ENCODE measurements around the gene OR51B5.
"Not testable (repeated sequence)": the region's sequence is repeated elsewhere in the genome, so short reads cannot be mapped to it uniquely, and the experiment has no call there.

Gene OR51B5

GRCh38 chr11:5362017-5362625 is 18.8 kb upstream of the OR51B5 start:
- Mint-ChIP-seq H3K4me3 (no peak overlapping the region), H3K36me3 (ENCODE audit: insufficient read depth) (peaks cover 2% of the 10 kb centered on the region), H3K27ac (ENCODE audit: low read depth) (no peak overlapping the region), H3K4me1 (no peaks in the 10 kb centered on the region), H3K9me3 (peaks cover 6% of the 10 kb centered on the region), H3K27me3 (peaks cover 14% of the 10 kb centered on the region)
- DNase-seq (ENCODE audit: low spot score in 2 of 2) = no peak
- no peak for ATAC-seq (replicated peaks; ENCODE audit: extremely low read depth, poor library complexity, severe bottlenecking)

GRCh38 chr11:5356031-5356430 is 12.7 kb upstream of the OR51B5 start:
- not testable (repeated sequence) for ATAC-seq (replicated peaks; ENCODE audit: extremely low read depth, poor library complexity, severe bottlenecking); H3K27ac Mint-ChIP-seq (ENCODE audit: low read depth); H3K4me1 Mint-ChIP-seq; H3K4me3 Mint-ChIP-seq; DNase-seq (ENCODE audit: low spot score in 2 of 2); H3K9me3 Mint-ChIP-seq; H3K27me3 Mint-ChIP-seq; H3K36me3 Mint-ChIP-seq (ENCODE audit: insufficient read depth)

GRCh38 chr11:5351208-5351607 is 7.9 kb upstream of the OR51B5 start, which contains the start of gene OR51B6:
OR51B6 (plus strand) TSS chr11:5351508; CDS start chr11:5351508, 0 bp downstream.
- H3K36me3 Mint-ChIP-seq (ENCODE audit: insufficient read depth) = no peaks in the 10 kb centered on the region
- no peak within 1 kb of the TSS for H3K27ac Mint-ChIP-seq (ENCODE audit: low read depth)
- no peak within 1 kb of the TSS for H3K4me3 Mint-ChIP-seq
- peaks cover 9% of the 10 kb centered on the region for H3K9me3 Mint-ChIP-seq
- H3K27me3 Mint-ChIP-seq = peaks cover 8% of the 10 kb centered on the region
- DNase-seq (ENCODE audit: low spot score in 2 of 2) (no peak), ATAC-seq (replicated peaks; ENCODE audit: extremely low read depth, poor library complexity, severe bottlenecking) (no peak)
- no peaks in the 10 kb centered on the region for H3K4me1 Mint-ChIP-seq

- H3K9me3 Mint-ChIP-seq = peaks cover 9% of the 10 kb centered on the region
- peaks cover 3% of the 10 kb centered on the region for H3K27me3 Mint-ChIP-seq
- H3K27ac Mint-ChIP-seq (ENCODE audit: low read depth) = no peak overlapping the region
- DNase-seq (ENCODE audit: low spot score in 2 of 2) = no peak
- ATAC-seq (replicated peaks; ENCODE audit: extremely low read depth, poor library complexity, severe bottlenecking) = no peak
- H3K36me3 Mint-ChIP-seq (ENCODE audit: insufficient read depth) = no peaks in the 10 kb centered on the region
- H3K4me1 Mint-ChIP-seq = no peaks in the 10 kb centered on the region
- no peak overlapping the region for H3K4me3 Mint-ChIP-seq
Measured at GRCh38 chr11:5349550-5349949, 6.2 kb upstream of the OR51B5 start.

- Mint-ChIP-seq H3K27me3 (no peaks in the 10 kb centered on the region), H3K4me3 (no peak overlapping the region), H3K27ac (ENCODE audit: low read depth) (no peak overlapping the region), H3K9me3 (peaks cover 9% of the 10 kb centered on the region), H3K36me3 (ENCODE audit: insufficient read depth) (no peaks in the 10 kb centered on the region), H3K4me1 (no peaks in the 10 kb centered on the region)
- DNase-seq (ENCODE audit: low spot score in 2 of 2) (no peak), ATAC-seq (replicated peaks; ENCODE audit: extremely low read depth, poor library complexity, severe bottlenecking) (no peak)
Measured at GRCh38 chr11:5348551-5349194, 5.3 kb upstream of the OR51B5 start.

- Mint-ChIP-seq H3K4me3 (no peak overlapping the region), H3K4me1 (no peaks in the 10 kb centered on the region), H3K36me3 (ENCODE audit: insufficient read depth) (no peaks in the 10 kb centered on the region), H3K9me3 (no peaks in the 10 kb centered on the region), H3K27ac (ENCODE audit: low read depth) (no peak overlapping the region), H3K27me3 (no peaks in the 10 kb centered on the region)
- ATAC-seq (replicated peaks; ENCODE audit: extremely low read depth, poor library complexity, severe bottlenecking) (no peak), DNase-seq (ENCODE audit: low spot score in 2 of 2) (no peak)
Measured at GRCh38 chr11:5345831-5346230, 2.5 kb upstream of the OR51B5 start.

- Mint-ChIP-seq H3K27ac (ENCODE audit: low read depth) (no peak overlapping the region), H3K4me1 (no peaks in the 10 kb centered on the region), H3K27me3 (no peaks in the 10 kb centered on the region), H3K4me3 (no peak overlapping the region), H3K36me3 (ENCODE audit: insufficient read depth) (no peaks in the 10 kb centered on the region), H3K9me3 (no peaks in the 10 kb centered on the region)
- DNase-seq (ENCODE audit: low spot score in 2 of 2) (no peak), ATAC-seq (replicated peaks; ENCODE audit: extremely low read depth, poor library complexity, severe bottlenecking) (no peak)
Measured at GRCh38 chr11:5339771-5340322, 3.5 kb downstream of the OR51B5 start.

GRCh38 chr11:5337253-5337652 is 6.1 kb downstream of the OR51B5 start:
- not testable (repeated sequence) for ATAC-seq (replicated peaks; ENCODE audit: extremely low read depth, poor library complexity, severe bottlenecking); H3K4me3 Mint-ChIP-seq; H3K4me1 Mint-ChIP-seq; H3K36me3 Mint-ChIP-seq (ENCODE audit: insufficient read depth); H3K27me3 Mint-ChIP-seq; H3K9me3 Mint-ChIP-seq; DNase-seq (ENCODE audit: low spot score in 2 of 2); H3K27ac Mint-ChIP-seq (ENCODE audit: low read depth)

- Mint-ChIP-seq H3K27me3 (no peaks in the 10 kb centered on the region), H3K27ac (ENCODE audit: low read depth) (no peak overlapping the region), H3K36me3 (ENCODE audit: insufficient read depth) (no peaks in the 10 kb centered on the region), H3K4me3 (no peak overlapping the region), H3K4me1 (no peaks in the 10 kb centered on the region), H3K9me3 (no peaks in the 10 kb centered on the region)
- DNase-seq (ENCODE audit: low spot score in 2 of 2) = no peak
- no peak for ATAC-seq (replicated peaks; ENCODE audit: extremely low read depth, poor library complexity, severe bottlenecking)
Measured at GRCh38 chr11:5336331-5336730, 7.0 kb downstream of the OR51B5 start.

GRCh38 chr11:5335170-5335569 is 8.2 kb downstream of the OR51B5 start:
- no peaks in the 10 kb centered on the region for H3K36me3 Mint-ChIP-seq (ENCODE audit: insufficient read depth)
- no peak for DNase-seq (ENCODE audit: low spot score in 2 of 2)

GRCh38 chr11:5324197-5324596 is 19.1 kb downstream of the OR51B5 start, which contains the start of gene OR51B2:
OR51B2 (minus strand) TSS chr11:5324297; CDS start chr11:5324297, 0 bp downstream.
- DNase-seq (ENCODE audit: low spot score in 2 of 2) (no peak), ATAC-seq (replicated peaks; ENCODE audit: extremely low read depth, poor library complexity, severe bottlenecking) (no peak)
- no peaks in the 10 kb centered on the region for H3K36me3 Mint-ChIP-seq (ENCODE audit: insufficient read depth)
- H3K4me3 Mint-ChIP-seq = no peak within 1 kb of the TSS
- H3K27ac Mint-ChIP-seq (ENCODE audit: low read depth) = no peak within 1 kb of the TSS
- H3K4me1 Mint-ChIP-seq = no peaks in the 10 kb centered on the region
- H3K27me3 Mint-ChIP-seq = no peaks in the 10 kb centered on the region
- no peaks in the 10 kb centered on the region for H3K9me3 Mint-ChIP-seq

More at GRCh38 chr11:5335170-5335569, 8.2 kb downstream of the OR51B5 start:
- ATAC-seq (replicated peaks; ENCODE audit: extremely low read depth, poor library complexity, severe bottlenecking) = no peak
- peaks cover 4% of the 10 kb centered on the region for H3K9me3 Mint-ChIP-seq
- H3K27me3 Mint-ChIP-seq = no peaks in the 10 kb centered on the region
- no peak overlapping the region for H3K4me3 Mint-ChIP-seq
- no peak overlapping the region for H3K27ac Mint-ChIP-seq (ENCODE audit: low read depth)
- H3K4me1 Mint-ChIP-seq = no peaks in the 10 kb centered on the region

GRCh38 chr11:5317292-5317691 is 26.0 kb downstream of the OR51B5 start:
- Mint-ChIP-seq H3K4me1 (no peaks in the 10 kb centered on the region), H3K4me3 (no peak overlapping the region), H3K27me3 (no peaks in the 10 kb centered on the region), H3K27ac (ENCODE audit: low read depth) (no peak overlapping the region), H3K9me3 (no peaks in the 10 kb centered on the region), H3K36me3 (ENCODE audit: insufficient read depth) (no peaks in the 10 kb centered on the region)
- ATAC-seq (replicated peaks; ENCODE audit: extremely low read depth, poor library complexity, severe bottlenecking) = no peak
- DNase-seq (ENCODE audit: low spot score in 2 of 2) = no peak

Data from central memory CD8-positive, alpha-beta T cell (primary cell).